Measurements from ENCODE around the gene KCNA2. TPM values are rescaled to one million over a fixed set of nuclear protein-coding genes. Genes with fewer than 3 reads are reported as not detected.

Gene KCNA2
- total and polyA plus RNA-seq, 2 of the 13 experiments (the other 11 are each of a cell fraction or from before 2014, with no cell fraction given) = not detected

DNA sequence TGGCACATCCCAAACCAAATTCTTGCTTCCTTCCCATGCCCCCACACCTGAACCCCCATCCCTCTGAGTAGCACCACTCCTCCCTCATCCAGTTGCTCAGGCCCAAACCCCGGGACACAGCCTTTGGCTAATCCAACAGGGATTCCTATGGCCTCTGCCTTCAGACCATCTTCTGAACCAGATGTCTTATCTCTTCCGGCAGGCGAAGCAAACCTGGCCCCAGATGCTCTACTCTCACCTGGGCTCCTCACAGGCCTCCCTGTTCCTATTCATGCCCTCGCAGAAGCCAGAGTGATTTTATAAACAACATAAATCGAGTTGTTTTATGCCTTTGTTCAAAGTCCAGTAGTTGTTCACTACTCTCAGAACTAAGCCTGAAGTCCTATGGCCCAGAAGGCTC lies 12.5 kb upstream of the KCNA2 start (continued):
- no peak for TF ChIP-seq ZBTB39 (CRISPR knock-in tag; IDR thresholded peaks at IDR 0.05)
- TF ChIP-seq ZZZ3 (CRISPR knock-in tag; IDR thresholded peaks at IDR 0.05; ENCODE audit: borderline replicate concordance) = no peak
- TF ChIP-seq THYN1 (CRISPR knock-in tag; IDR thresholded peaks at IDR 0.05; ENCODE audit: borderline replicate concordance, low read depth) = no peak
- TF ChIP-seq, protein P1, sequence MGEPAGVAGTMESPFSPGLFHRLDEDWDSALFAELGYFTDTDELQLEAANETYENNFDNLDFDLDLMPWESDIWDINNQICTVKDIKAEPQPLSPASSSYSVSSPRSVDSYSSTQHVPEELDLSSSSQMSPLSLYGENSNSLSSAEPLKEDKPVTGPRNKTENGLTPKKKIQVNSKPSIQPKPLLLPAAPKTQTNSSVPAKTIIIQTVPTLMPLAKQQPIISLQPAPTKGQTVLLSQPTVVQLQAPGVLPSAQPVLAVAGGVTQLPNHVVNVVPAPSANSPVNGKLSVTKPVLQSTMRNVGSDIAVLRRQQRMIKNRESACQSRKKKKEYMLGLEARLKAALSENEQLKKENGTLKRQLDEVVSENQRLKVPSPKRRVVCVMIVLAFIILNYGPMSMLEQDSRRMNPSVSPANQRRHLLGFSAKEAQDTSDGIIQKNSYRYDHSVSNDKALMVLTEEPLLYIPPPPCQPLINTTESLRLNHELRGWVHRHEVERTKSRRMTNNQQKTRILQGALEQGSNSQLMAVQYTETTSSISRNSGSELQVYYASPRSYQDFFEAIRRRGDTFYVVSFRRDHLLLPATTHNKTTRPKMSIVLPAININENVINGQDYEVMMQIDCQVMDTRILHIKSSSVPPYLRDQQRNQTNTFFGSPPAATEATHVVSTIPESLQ (CRISPR knock-in tag; conservative IDR thresholded peaks at IDR 0.05) = no peak
- no peak for TF ChIP-seq KDM3A (CRISPR knock-in tag; IDR thresholded peaks at IDR 0.05; ENCODE audit: low read depth)
- no peak for TF ChIP-seq POLR2G (IDR thresholded peaks at IDR 0.05; ENCODE audit: low read depth, low read length)
- no peak for TF ChIP-seq SP2 (CRISPR knock-in tag; IDR thresholded peaks at IDR 0.05)
- TF ChIP-seq, protein P2, sequence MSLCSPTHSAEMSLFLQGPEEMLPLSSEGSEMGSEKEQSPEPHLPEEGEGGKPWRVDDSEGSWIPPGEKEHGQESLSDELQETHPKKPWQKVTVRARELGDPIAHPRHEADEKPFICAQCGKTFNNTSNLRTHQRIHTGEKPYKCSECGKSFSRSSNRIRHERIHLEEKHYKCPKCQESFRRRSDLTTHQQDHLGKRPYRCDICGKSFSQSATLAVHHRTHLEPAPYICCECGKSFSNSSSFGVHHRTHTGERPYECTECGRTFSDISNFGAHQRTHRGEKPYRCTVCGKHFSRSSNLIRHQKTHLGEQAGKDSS (CRISPR knock-in tag; IDR thresholded peaks at IDR 0.05; ENCODE audit: borderline replicate concordance, low read depth) = no peak
